NB4 (cell line): Measurements from ENCODE around the gene ATP1A3.

Source experiments
- CTCF ChIP-seq: IDR thresholded peaks from one replicate; pipeline ENCODE4 v1.5.1; 2012; ENCODE audit warnings: low read depth, low read length
- MYC ChIP-seq: IDR thresholded peaks from 2 replicates; pipeline ENCODE4 v1.6.1; 2011; ENCODE audit warnings: low read depth, low read length
- POLR2A ChIP-seq: IDR thresholded peaks from 2 replicates; pipeline ENCODE4 v1.6.1; 2011; ENCODE audit warnings: mild to moderate bottlenecking; ENCODE audit not compliant: insufficient read length; ENCODE audit errors: extremely low read depth

GRCh38 chr19:41990615-41991014 is 3.4 kb downstream of the ATP1A3 start:
- TF ChIP-seq POLR2A: no peak
- no peak for TF ChIP-seq CTCF
- TF ChIP-seq MYC: no peak
